Renal cortex interstitium (tissue), 11 donors: ENCODE data around the gene CHORDC1. TPM values are rescaled to one million over a fixed set of nuclear protein-coding genes. Genes with fewer than 3 reads are reported as not detected.
"Not testable (repeated sequence)": the region's sequence is repeated elsewhere in the genome, so short reads cannot be mapped to it uniquely, and the experiment has no call there.

Experiments
- DNase-seq, 11 donors: peaks; one replicate each; pipeline ENCODE4 v3.0.0-alpha.2; 2013; ENCODE audit warnings: low read depth in 9 of 11, low spot score in 4 of 11; ENCODE audit errors: extremely low read depth in 1 of 11
- polyA plus RNA-seq, 3 donors: library from polyadenylated mRNA; unstranded; fragments of 120-200 nt; gene quantifications; one replicate each; pipeline ENCODE4 v1.2.1, GENCODE V29; 2013; ENCODE audit not compliant: insufficient read length in 3 of 3

The CHORDC1 gene
- polyA plus RNA-seq, 3 donors = 47.2 to 50.6 (median 47.2) TPM

GRCh38 chr11:90168571-90168970, 54.3 kb downstream of the CHORDC1 start:
- DNase-seq = no peak

GRCh38 chr11:90167704-90168103, 55.1 kb downstream of the CHORDC1 start:
- not testable (repeated sequence) for DNase-seq

- not testable (repeated sequence) for DNase-seq
These were observed 55.8 kb downstream of the CHORDC1 start for GRCh38 chr11:90166982-90167573.

Other genes starting within 250 kb of the CHORDC1 start
- not detected for gene TRIM49C, start 191.9 kb downstream of the CHORDC1 start, polyA plus RNA-seq
- gene UBTFL1, start 137.1 kb downstream of the CHORDC1 start, polyA plus RNA-seq = not detected
- gene NAALAD2, start 88.4 kb downstream of the CHORDC1 start, polyA plus RNA-seq = 10 to 100 TPM; 16.8 to 34.8 (median 23.8) TPM